ENCODE measurements around the gene L3MBTL4.

The L3MBTL4 gene

GRCh38 chr18:5984245-5984644 lies 430.5 kb downstream of the L3MBTL4 start:
- Mint-ChIP-seq H3K27ac (no peak overlapping the region), H3K36me3 (ENCODE audit: low read depth) (no peaks in the 10 kb centered on the region), H3K4me3 (no peak overlapping the region), H3K27me3 (ENCODE audit: low read depth, poor library complexity) (peaks cover 8% of the 10 kb centered on the region), H3K4me1 (peaks cover 29% of the 10 kb centered on the region), H3K9me3 (no peaks in the 10 kb centered on the region)
- no peak for TF ChIP-seq CTCF (IDR thresholded peaks at IDR 0.05)
- no peak for DNase-seq

- no peak overlapping the region for H3K27ac Mint-ChIP-seq
- peaks cover 5% of the 10 kb centered on the region for H3K27me3 Mint-ChIP-seq (ENCODE audit: low read depth, poor library complexity)
- no peak for TF ChIP-seq CTCF (IDR thresholded peaks at IDR 0.05)
- H3K4me3 Mint-ChIP-seq: no peak overlapping the region
- H3K36me3 Mint-ChIP-seq (ENCODE audit: low read depth): no peaks in the 10 kb centered on the region
- H3K4me1 Mint-ChIP-seq: peaks cover 34% of the 10 kb centered on the region
- H3K9me3 Mint-ChIP-seq: no peaks in the 10 kb centered on the region
- DNase-seq: no peak
These were observed 431.2 kb downstream of the L3MBTL4 start for GRCh38 chr18:5983488-5983887.

- DNase-seq: no peak
- Mint-ChIP-seq H3K4me1 (peaks cover 30% of the 10 kb centered on the region), H3K27me3 (ENCODE audit: low read depth, poor library complexity) (peaks cover 3% of the 10 kb centered on the region), H3K4me3 (no peak overlapping the region), H3K36me3 (ENCODE audit: low read depth) (no peaks in the 10 kb centered on the region), H3K27ac (no peak overlapping the region), H3K9me3 (no peaks in the 10 kb centered on the region)
- TF ChIP-seq CTCF (IDR thresholded peaks at IDR 0.05): no peak
These were observed 432.4 kb downstream of the L3MBTL4 start for GRCh38 chr18:5982332-5982731.

- TF ChIP-seq CTCF (IDR thresholded peaks at IDR 0.05): no peak
- no peaks in the 10 kb centered on the region for H3K36me3 Mint-ChIP-seq (ENCODE audit: low read depth)
- DNase-seq: no peak
- H3K27me3 Mint-ChIP-seq (ENCODE audit: low read depth, poor library complexity): peaks cover 3% of the 10 kb centered on the region
- no peak overlapping the region for H3K4me3 Mint-ChIP-seq
- H3K4me1 Mint-ChIP-seq: peaks cover 23% of the 10 kb centered on the region
- H3K9me3 Mint-ChIP-seq: no peaks in the 10 kb centered on the region
- no peak overlapping the region for H3K27ac Mint-ChIP-seq
These were observed 434.0 kb downstream of the L3MBTL4 start for GRCh38 chr18:5980721-5981120.

GRCh38 chr18:5979971-5980457 lies 434.7 kb downstream of the L3MBTL4 start:
- no peaks in the 10 kb centered on the region for H3K36me3 Mint-ChIP-seq (ENCODE audit: low read depth)
- H3K27ac Mint-ChIP-seq: no peak overlapping the region
- peaks cover 3% of the 10 kb centered on the region for H3K27me3 Mint-ChIP-seq (ENCODE audit: low read depth, poor library complexity)
- H3K4me1 Mint-ChIP-seq: peaks cover 23% of the 10 kb centered on the region
- DNase-seq: no peak
- H3K4me3 Mint-ChIP-seq: no peak overlapping the region
- H3K9me3 Mint-ChIP-seq: no peaks in the 10 kb centered on the region
- no peak for TF ChIP-seq CTCF (IDR thresholded peaks at IDR 0.05)

- Mint-ChIP-seq H3K9me3 (no peaks in the 10 kb centered on the region), H3K27ac (no peak overlapping the region), H3K36me3 (ENCODE audit: low read depth) (no peaks in the 10 kb centered on the region), H3K4me1 (peaks cover 23% of the 10 kb centered on the region), H3K4me3 (no peak overlapping the region), H3K27me3 (ENCODE audit: low read depth, poor library complexity) (peaks cover 3% of the 10 kb centered on the region)
- TF ChIP-seq CTCF (IDR thresholded peaks at IDR 0.05): no peak
- no peak for DNase-seq
These were observed 435.4 kb downstream of the L3MBTL4 start for GRCh38 chr18:5979176-5979888.
